HG03354 (cell line): ENCODE results near the gene ZPR1.
A peak's percentile ranks its signal among the peaks of the same experiment; 100 is the strongest.
"Not testable (repeated sequence)": the region's sequence is repeated elsewhere in the genome, so short reads cannot be mapped to it uniquely, and the experiment has no call there.

Source experiments
- ATAC-seq: cut with Tn5 transposase; IDR thresholded peaks from one replicate; pipeline ENCODE4 v1.9.1; 2021; ENCODE audit warnings: mild to moderate bottlenecking; ENCODE audit not compliant: unreplicated experiment, poor library complexity, severe bottlenecking

ZPR1 gene, protein sequence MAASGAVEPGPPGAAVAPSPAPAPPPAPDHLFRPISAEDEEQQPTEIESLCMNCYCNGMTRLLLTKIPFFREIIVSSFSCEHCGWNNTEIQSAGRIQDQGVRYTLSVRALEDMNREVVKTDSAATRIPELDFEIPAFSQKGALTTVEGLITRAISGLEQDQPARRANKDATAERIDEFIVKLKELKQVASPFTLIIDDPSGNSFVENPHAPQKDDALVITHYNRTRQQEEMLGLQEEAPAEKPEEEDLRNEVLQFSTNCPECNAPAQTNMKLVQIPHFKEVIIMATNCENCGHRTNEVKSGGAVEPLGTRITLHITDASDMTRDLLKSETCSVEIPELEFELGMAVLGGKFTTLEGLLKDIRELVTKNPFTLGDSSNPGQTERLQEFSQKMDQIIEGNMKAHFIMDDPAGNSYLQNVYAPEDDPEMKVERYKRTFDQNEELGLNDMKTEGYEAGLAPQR

DNA sequence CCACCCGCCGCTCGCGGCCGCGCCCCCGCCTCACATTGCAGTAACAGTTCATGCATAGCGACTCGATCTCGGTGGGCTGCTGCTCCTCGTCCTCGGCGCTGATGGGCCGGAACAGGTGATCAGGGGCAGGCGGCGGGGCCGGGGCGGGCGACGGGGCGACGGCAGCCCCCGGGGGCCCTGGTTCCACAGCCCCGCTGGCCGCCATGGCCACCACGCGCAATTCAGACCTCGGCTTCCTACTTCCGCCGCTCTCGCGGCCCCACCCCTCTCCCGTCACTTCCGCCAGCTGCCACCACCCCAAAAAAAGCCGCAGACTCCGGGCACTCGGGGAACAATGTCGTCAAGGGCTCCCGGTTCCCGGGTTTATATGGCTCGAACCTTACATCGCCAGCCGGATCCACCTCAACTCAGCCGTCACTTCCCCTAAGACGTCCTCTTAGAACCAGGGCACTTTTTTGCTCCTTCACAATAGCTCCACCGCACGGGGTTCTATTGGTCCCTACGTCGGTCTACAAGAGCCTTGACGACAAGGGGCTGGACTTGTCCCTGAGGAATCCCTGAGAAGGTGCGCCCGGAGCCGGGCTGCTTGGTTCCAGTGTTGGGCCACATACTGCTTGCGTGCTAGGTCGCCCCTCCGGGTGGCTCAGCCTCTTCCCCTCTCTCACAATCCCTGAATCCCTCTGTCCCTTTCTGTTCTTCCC is at the start of gene ZPR1:
Gene ZPR1, minus strand, starts transcription at position 238 of the 701 bp plus-strand sequence. Its CDS starts 33 bp downstream, at position 205.
- ATAC-seq, result peak; percentile 92

DNA sequence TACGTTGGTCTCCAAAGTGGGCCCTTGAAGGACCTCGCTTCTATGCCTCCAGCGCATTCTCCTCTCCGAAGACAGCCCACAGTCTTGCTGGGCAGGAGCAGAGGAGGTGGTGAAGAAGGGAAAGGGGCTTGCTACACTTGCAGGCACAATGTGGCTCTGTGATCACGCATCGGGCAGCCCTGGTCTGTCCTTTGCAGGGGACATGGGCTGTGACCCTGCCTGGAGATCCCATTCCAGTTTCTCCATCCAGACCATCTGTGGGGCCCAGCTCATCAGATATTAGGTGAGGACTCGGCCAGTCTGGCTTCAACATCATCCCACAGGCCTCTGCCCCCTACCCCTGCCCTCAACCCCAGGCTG is 48.8 kb upstream of the ZPR1 start:
- no peak for ATAC-seq

DNA sequence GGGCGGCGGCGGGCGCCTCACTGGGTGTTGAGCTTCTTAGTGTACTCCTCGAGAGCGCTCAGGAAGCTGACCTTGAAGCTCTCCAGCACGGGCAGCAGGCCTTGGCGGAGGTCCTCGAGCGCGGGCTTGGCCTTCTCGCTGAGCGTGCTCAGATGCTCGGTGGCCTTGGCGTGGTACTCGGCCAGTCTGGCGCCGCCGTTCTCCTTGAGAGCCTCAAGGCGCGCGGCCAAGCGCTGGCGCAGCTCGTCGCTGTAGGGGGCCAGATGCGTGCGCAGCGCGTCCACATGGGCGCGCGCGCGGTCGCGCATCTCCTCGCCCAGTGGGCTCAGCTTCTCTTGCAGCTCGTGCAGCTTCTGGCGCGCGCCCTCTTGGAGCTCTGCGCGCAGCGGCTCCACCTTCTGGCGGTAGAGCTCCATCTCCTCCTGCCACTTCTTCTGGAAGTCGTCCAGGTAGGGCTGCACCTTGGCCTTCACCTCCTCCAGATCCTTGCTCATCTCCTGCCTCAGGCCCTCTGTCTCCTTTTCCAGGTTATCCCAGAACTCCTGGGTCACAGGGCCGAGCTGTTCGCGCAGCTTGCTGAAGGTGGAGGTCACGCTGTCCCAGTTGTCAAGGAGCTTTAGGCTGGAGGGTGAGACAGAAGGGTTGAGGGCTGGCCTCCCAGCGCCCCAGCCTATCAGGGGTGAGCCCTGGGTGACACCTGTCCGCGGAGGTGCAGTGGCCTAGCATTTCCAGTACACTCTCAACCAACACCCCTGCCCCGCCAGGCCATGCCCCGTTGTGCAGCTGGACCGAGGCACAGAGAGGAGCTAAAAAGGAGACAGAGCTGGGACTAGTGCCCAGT is 48.2 kb upstream of the ZPR1 start:
- ATAC-seq, result peak; percentile 80

DNA sequence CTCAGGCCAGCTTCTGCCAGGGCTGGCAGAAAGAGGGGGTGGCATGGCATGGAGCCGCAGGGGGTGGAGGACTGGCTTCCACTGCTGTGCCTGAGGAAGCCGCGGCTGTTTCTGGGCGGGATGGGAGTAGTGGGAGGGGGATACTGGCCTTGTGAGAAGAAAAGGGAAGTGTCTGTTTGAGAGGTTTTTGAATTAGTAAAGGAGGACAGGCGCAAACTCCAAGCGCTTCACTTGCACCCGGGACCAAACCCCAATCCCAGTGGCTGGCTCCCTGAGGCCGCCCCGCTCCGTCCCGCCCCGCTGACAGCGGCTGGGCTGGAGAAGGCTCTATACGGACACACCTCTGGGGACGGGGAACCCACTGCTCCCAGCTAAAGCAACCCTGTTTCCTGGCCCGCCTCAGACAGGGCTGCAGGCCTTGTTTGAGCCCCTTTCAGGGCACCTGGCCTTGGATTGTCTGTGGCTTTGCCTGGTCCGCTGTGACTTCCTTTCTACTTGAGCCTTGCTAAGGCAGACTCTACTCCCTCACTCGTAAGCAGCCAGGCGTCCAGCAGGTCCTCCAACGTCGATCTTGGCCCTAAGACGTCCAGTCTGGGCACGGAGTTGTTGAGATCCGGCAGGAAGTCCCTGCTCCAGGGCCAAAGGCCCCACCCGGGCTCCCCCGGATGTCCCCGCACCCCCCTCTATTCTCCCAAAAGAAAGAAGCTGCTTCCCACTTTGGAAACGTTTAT is 47.4 kb upstream of the ZPR1 start:
- peak; percentile 17 for ATAC-seq

DNA sequence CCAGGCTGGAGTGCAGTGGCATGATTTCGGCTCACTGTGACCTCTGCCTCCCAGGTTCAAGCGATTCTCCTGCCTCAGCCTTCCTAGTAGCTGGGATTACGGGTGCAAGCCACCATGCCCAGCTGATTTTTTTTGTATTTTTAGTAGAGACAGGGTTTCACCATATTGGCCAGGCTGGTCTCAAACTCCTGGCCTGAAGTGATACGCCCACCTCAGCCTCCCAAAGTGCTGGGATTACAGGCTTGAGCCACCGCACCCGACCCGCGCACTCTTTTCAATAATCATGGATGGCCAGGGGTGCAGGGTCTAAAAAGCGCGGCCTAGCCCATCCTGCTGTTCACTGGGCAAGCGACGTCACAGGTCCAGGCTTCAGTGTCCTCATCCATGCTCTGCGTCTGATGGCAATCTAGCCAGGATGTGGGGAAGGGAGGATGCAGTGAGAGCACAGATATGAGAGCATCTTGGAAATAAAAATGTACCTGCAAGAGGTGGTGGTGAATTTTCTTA is 46.8 kb upstream of the ZPR1 start:
- ATAC-seq, result not testable (repeated sequence)

DNA sequence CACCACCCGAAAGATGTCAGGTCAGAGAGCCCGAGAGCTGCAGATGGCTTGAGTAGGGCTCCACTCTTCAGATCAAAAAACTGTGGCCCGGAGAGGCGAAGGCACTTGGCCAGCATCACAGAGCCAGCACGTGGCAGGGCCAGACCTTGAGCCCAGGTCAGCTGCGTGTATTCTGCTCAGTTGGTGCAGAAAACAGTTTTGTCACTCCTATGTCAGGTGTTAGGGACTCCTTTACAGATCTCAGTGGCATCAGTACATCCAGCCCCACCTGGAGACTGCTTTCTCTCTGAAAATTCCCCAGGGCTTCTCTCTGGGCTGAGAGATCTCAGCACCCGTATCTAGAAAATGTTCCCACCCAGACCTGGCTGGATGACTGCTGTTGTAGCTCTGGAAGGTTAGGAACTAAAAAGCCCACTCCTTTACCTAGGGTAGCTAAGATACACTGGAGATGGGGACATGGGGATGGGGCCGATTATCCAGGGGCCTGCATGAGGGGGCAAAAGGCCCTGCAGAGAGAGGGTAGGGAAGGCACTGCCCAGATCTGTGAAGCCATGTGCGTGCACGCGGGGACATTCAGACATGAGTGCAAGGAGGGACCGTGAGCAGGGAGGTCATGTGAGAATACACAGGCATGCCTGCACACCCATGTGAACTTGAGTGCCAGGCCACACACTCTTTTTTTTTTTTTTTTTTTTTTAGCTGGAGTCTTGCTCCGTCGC is 46.2 kb upstream of the ZPR1 start:
- no peak for ATAC-seq

DNA sequence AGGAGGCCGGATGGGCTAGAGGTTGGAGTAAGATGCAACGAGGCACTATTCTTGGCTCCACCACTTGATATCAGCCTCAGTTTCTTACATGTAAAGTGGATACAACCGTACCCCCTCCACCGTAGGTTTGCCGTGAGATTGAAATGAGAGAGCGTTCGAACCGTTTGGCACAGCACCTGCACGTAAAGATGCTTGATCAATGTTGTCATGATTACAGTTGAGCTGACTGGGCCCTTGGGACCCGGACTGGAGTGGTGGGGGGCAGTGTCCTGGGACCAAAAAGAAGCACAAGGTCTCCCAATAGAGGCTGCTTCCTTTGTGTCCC is 45.6 kb upstream of the ZPR1 start:
- ATAC-seq, result no peak

DNA sequence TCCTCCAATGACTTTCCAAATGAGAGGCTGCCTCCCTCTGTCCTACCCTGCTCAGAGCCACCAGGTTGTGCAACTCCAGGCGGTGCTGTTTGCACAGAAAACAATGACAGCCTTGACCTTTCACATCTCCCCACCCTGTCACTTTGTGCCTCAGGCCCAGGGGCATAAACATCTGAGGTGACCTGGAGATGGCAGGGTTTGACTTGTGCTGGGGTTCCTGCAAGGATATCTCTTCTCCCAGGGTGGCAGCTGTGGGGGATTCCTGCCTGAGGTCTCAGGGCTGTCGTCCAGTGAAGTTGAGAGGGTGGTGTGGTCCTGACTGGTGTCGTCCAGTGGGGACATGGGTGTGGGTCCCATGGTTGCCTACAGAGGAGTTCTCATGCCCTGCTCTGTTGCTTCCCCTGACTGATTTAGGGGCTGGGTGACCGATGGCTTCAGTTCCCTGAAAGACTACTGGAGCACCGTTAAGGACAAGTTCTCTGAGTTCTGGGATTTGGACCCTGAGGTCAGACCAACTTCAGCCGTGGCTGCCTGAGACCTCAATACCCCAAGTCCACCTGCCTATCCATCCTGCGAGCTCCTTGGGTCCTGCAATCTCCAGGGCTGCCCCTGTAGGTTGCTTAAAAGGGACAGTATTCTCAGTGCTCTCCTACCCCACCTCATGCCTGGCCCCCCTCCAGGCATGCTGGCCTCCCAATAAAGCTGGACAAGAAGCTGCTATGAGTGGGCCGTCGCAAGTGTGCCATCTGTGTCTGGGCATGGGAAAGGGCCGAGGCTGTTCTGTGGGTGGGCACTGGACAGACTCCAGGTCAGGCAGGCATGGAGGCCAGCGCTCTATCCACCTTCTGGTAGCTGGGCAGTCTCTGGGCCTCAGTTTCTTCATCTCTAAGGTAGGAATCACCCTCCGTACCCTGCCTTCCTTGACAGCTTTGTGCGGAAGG is 44.8 kb upstream of the ZPR1 start:
- no peak for ATAC-seq

DNA sequence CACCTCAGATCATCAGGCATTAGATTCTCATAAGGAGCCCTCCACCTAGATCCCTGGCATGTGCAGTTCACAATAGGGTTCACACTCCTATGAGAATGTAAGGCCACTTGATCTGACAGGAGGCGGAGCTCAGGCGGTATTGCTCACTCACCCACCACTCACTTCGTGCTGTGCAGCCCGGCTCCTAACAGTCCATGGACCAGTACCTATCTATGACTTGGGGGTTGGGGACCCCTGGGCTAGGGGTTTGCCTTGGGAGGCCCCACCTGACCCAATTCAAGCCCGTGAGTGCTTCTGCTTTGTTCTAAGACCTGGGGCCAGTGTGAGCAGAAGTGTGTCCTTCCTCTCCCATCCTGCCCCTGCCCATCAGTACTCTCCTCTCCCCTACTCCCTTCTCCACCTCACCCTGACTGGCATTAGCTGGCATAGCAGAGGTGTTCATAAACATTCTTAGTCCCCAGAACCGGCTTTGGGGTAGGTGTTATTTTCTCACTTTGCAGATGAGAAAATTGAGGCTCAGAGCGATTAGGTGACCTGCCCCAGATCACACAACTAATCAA is 44.0 kb upstream of the ZPR1 start:
- no peak for ATAC-seq

DNA sequence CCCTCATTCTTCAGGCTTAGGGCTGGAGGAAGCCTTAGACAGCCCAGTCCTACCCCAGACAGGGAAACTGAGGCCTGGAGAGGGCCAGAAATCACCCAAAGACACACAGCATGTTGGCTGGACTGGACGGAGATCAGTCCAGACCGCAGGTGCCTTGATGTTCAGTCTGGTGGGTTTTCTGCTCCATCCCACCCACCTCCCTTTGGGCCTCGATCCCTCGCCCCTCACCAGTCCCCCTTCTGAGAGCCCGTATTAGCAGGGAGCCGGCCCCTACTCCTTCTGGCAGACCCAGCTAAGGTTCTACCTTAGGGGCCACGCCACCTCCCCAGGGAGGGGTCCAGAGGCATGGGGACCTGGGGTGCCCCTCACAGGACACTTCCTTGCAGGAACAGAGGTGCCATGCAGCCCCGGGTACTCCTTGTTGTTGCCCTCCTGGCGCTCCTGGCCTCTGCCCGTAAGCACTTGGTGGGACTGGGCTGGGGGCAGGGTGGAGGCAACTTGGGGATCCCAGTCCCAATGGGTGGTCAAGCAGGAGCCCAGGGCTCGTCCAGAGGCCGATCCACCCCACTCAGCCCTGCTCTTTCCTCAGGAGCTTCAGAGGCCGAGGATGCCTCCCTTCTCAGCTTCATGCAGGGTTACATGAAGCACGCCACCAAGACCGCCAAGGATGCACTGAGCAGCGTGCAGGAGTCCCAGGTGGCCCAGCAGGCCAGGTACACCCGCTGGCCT is 42.5 kb upstream of the ZPR1 start:
- no peak for ATAC-seq

DNA sequence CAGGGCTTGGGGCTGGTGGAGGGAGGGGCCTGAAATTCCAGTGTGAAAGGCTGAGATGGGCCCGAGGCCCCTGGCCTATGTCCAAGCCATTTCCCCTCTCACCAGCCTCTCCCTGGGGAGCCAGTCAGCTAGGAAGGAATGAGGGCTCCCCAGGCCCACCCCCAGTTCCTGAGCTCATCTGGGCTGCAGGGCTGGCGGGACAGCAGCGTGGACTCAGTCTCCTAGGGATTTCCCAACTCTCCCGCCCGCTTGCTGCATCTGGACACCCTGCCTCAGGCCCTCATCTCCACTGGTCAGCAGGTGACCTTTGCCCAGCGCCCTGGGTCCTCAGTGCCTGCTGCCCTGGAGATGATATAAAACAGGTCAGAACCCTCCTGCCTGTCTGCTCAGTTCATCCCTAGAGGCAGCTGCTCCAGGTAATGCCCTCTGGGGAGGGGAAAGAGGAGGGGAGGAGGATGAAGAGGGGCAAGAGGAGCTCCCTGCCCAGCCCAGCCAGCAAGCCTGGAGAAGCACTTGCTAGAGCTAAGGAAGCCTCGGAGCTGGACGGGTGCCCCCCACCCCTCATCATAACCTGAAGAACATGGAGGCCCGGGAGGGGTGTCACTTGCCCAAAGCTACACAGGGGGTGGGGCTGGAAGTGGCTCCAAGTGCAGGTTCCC is 41.8 kb upstream of the ZPR1 start, which contains the start of gene APOC3:
Gene APOC3, plus strand, starts transcription at position 383 of the 659 bp plus-strand sequence. CDS start 676 bp downstream, outside the sequence.
- ATAC-seq, result no peak

DNA sequence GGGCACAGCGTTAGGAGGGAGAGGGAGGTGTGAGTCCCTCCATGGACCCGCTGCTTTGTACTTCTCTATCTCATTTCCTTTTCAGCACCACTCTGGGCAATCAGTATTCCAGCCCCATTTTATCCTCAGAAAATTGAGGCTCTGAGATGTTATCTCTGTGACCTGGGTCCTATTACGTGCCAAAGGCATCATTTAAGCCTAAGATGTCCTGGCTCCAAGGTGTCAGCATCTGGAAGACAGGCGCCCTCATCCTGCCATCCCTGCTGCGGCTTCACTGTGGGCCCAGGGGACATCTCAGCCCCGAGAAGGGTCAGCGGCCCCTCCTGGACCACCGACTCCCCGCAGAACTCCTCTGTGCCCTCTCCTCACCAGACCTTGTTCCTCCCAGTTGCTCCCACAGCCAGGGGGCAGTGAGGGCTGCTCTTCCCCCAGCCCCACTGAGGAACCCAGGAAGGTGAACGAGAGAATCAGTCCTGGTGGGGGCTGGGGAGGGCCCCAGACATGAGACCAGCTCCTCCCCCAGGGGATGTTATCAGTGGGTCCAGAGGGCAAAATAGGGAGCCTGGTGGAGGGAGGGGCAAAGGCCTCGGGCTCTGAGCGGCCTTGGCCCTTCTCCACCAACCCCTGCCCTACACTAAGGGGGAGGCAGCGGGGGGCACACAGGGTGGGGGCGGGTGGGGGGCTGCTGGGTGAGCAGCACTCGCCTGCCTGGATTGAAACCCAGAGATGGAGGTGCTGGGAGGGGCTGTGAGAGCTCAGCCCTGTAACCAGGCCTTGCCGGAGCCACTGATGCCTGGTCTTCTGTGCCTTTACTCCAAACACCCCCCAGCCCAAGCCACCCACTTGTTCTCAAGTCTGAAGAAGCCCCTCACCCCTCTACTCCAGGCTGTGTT is 41.1 kb upstream of the ZPR1 start:
- no peak for ATAC-seq

DNA sequence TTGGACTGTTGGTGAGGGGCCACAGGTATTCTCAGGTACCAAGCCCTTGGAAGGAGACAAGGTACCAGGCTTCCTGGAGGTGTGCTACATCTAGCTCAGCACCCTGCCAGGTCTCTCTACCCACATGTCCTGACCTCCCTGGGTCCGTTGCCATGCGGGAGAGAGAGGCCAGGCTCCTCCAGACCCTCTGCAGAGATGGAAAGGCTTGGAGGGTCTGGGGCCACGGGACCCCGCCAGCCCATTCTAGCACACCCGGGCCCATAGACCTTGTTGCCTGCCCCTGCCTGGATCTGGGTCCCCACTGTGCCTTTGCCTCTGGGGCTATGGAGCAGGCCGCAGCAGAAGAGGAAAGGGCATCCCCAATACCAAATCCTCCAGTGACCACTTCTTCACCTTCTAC is 39.6 kb upstream of the ZPR1 start:
- ATAC-seq, result no peak

DNA sequence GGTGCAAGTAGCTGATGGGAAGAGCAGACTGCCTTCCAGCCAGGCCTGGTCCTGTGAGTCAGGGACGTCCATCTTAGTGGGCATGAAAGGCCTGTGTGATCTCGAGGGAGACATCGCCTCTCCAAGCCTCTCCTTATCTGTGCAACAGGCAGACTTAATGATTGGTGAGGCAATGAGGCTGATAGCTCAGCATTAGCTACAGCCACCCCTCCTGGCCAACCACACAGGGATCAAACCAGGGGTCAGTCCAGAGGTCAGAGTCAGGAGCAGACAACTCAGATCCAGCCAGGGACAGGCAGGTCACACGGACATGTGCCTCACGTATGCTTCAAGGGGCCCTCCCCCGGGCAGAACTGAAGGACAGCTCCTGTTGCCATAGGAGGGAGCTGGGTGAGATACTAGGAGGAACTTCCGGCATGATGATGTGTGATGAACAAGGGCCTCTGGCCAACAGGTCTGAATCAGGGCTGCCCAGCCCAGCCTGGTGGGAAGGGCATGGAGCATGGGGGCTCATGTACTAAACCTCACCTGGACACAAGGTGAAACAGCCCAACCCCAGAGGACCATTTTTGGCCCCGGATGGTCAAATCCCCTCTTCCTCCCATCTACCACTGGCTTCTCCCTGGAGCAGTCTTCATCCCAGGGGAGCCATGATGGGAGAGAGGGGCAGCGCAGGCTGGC is 39.1 kb upstream of the ZPR1 start:
- no peak for ATAC-seq
